GM23338 (cell line): Measurements from ENCODE around the gene CYP46A1. TPM values are rescaled to one million over a fixed set of nuclear protein-coding genes. Genes with fewer than 3 reads are reported as not detected.

Source experiments
- ATAC-seq: fragments of 200-7000 bp; cut with Tn5 transposase; 3 replicates; pipeline ENCODE4 v1.9.1; 2020
- DNase-seq: peaks from one replicate; pipeline ENCODE4 v3.0.0-alpha.2; 2015; ENCODE audit warnings: low spot score
- H2AFZ ChIP-seq: fragments of 200-600 bp; sonication (generic); 2 replicates; pipeline ENCODE4 v1.8.0; 2016; ENCODE audit warnings: antibody characterized with exemption, mild to moderate bottlenecking, moderate library complexity
- H3F3A ChIP-seq: fragments of 200-600 bp; sonication (generic); replicated peaks from 2 replicates; pipeline ENCODE4 v1.8.0; 2017; ENCODE audit warnings: antibody characterized with exemption, mixed run types, low read depth
- H3K27ac ChIP-seq: fragments of 200-600 bp; sonication (generic); 2 replicates; pipeline ENCODE4 v1.6.1; 2016; ENCODE audit warnings: low read depth
- H3K27me3 ChIP-seq: fragments of 200-600 bp; sonication (generic); 2 replicates; pipeline ENCODE4 v1.8.0; 2016; ENCODE audit warnings: mild to moderate bottlenecking, mixed run types, moderate library complexity; ENCODE audit not compliant: insufficient read depth
- H3K36me3 ChIP-seq: fragments of 200-600 bp; sonication (generic); 2 replicates; pipeline ENCODE4 v1.8.0; 2016; ENCODE audit warnings: mild to moderate bottlenecking; ENCODE audit not compliant: insufficient read depth
- H3K4me1 ChIP-seq: fragments of 200-600 bp; sonication (generic); 2 replicates; pipeline ENCODE4 v1.8.0; 2016; ENCODE audit warnings: mild to moderate bottlenecking, moderate library complexity; ENCODE audit not compliant: insufficient read depth
- H3K4me2 ChIP-seq: fragments of 200-600 bp; sonication (generic); 2 replicates; pipeline ENCODE4 v1.7.1; 2017; ENCODE audit warnings: mixed run types
- H3K4me3 ChIP-seq: fragments of 200-600 bp; sonication (generic); 2 replicates; pipeline ENCODE4 v1.6.1; 2016; ENCODE audit warnings: mixed run types
- H3K79me2 ChIP-seq: fragments of 200-600 bp; sonication (generic); replicated peaks from 2 replicates; pipeline ENCODE4 v1.8.0; 2017; ENCODE audit warnings: mild to moderate bottlenecking; ENCODE audit not compliant: insufficient read depth
- H3K9me2 ChIP-seq: fragments of 200-600 bp; sonication (generic); 2 replicates; pipeline ENCODE4 v1.8.0; 2017; ENCODE audit not compliant: insufficient read depth
- H4K20me1 ChIP-seq: fragments of 200-600 bp; sonication (generic); replicated peaks from 2 replicates; pipeline ENCODE4 v1.8.0; 2017; ENCODE audit warnings: mild to moderate bottlenecking; ENCODE audit not compliant: insufficient read depth
- H3K27ac Mint-ChIP-seq: 2 replicates; pipeline ENCODE4 v1.8.0; 2020; ENCODE audit warnings: inconsistent platforms, mild to moderate bottlenecking, moderate library complexity, mixed read lengths
- H3K27me3 Mint-ChIP-seq: 3 replicates; pipeline ENCODE4 v1.8.0; 2022; ENCODE audit warnings: low read depth, mild to moderate bottlenecking, moderate library complexity, mixed read lengths, inconsistent platforms; ENCODE audit not compliant: insufficient read depth, poor library complexity
- H3K36me3 Mint-ChIP-seq: 3 replicates; pipeline ENCODE4 v1.8.0; 2021; ENCODE audit warnings: low read depth, mild to moderate bottlenecking, inconsistent platforms, moderate library complexity, mixed read lengths
- H3K4me1 Mint-ChIP-seq: 3 replicates; pipeline ENCODE4 v1.8.0; 2020; ENCODE audit warnings: mild to moderate bottlenecking, inconsistent platforms, mixed read lengths
- H3K4me3 Mint-ChIP-seq: 3 replicates; pipeline ENCODE4 v1.8.0; 2021; ENCODE audit warnings: moderate library complexity, mild to moderate bottlenecking, inconsistent platforms, mixed read lengths
- H3K9me3 Mint-ChIP-seq: 3 replicates; pipeline ENCODE4 v1.8.0; 2020; ENCODE audit warnings: moderate library complexity, mild to moderate bottlenecking, inconsistent platforms, mixed read lengths
- CREB1 ChIP-seq: fragments of 250-450 bp; sonication (Bioruptor Pico); IDR thresholded peaks from 2 replicates; pipeline ENCODE4 v1.5.0; 2020; ENCODE audit warnings: low read depth, mild to moderate bottlenecking, moderate library complexity
- EZH2 ChIP-seq: fragments of 200-600 bp; sonication (generic); IDR thresholded peaks from one replicate; pipeline ENCODE4 v1.8.0; 2017; ENCODE audit warnings: antibody characterized with exemption, mild to moderate bottlenecking, low read depth; ENCODE audit not compliant: unreplicated experiment
- EZH2phosphoT487 ChIP-seq: fragments of 200-600 bp; sonication (generic); IDR thresholded peaks from one replicate; pipeline ENCODE4 v1.8.1; 2018; ENCODE audit warnings: antibody characterized with exemption; ENCODE audit not compliant: unreplicated experiment
- JUNB ChIP-seq: IDR thresholded peaks from one replicate; pipeline ENCODE4 v1.6.1; 2016; ENCODE audit warnings: antibody characterized with exemption; ENCODE audit not compliant: unreplicated experiment
- NANOG ChIP-seq: IDR thresholded peaks from 2 replicates; pipeline ENCODE4 v1.6.1; 2016; ENCODE audit warnings: antibody characterized with exemption, borderline replicate concordance
- POLR2AphosphoS5 ChIP-seq: IDR thresholded peaks from 2 replicates; pipeline ENCODE4 v1.6.1; 2016; ENCODE audit warnings: antibody characterized with exemption, low read depth
- STAT1 ChIP-seq: IDR thresholded peaks from one replicate; pipeline ENCODE4 v1.6.1; 2016; ENCODE audit warnings: antibody characterized with exemption; ENCODE audit not compliant: unreplicated experiment
- ZNF114 ChIP-seq: fragments of 250-450 bp; sonication (Bioruptor Pico); IDR thresholded peaks from 2 replicates; pipeline ENCODE4 v1.5.0; 2020; ENCODE audit warnings: mild to moderate bottlenecking, moderate library complexity
- ZNF331 ChIP-seq: fragments of 250-450 bp; sonication (Bioruptor Pico); IDR thresholded peaks from 2 replicates; pipeline ENCODE4 v1.5.0; 2020; ENCODE audit warnings: low read depth, mild to moderate bottlenecking, moderate library complexity
- polyA plus RNA-seq: library from polyadenylated mRNA; unstranded; fragments of >200 nt; fragmentation: Nextera tagmentation; extraction: Ambion mirVana; gene quantifications from 2 replicates; pipeline ENCODE4 v1.2.1, GENCODE V29; 2016
- total RNA-seq: library from RNA; depleted of rRNA; stranded (reverse); fragments of >200 nt; shearing (Covaris generic); gene quantifications from 2 replicates; pipeline ENCODE4 v1.2.3, GENCODE V29; 2014
- TF ChIP-seq, protein P1 (sequence below), 2 experiments: fragments of 200-600 bp in 1 of 2; sonication (generic) in 1 of 2; conservative IDR thresholded peaks; 2 replicates each; pipeline versions ENCODE4 v1.5.1 to v1.6.1; 2016 to 2017; ENCODE audit warnings: antibody characterized with exemption in 2 of 2, low read depth in 2 of 2, mild to moderate bottlenecking in 2 of 2, moderate library complexity in 1 of 2
- TF ChIP-seq, protein P2 (sequence below): IDR thresholded peaks from 2 replicates; pipeline ENCODE4 v1.6.1; 2016; ENCODE audit warnings: antibody characterized with exemption
- TF ChIP-seq, protein P3 (sequence below): IDR thresholded peaks from one replicate; pipeline ENCODE4 v1.6.1; 2018; ENCODE audit warnings: antibody characterized with exemption; ENCODE audit not compliant: unreplicated experiment

The CYP46A1 gene
- total and polyA plus RNA-seq, 2 experiments from 2014 or later: 0.59 to 0.66 TPM

DNA sequence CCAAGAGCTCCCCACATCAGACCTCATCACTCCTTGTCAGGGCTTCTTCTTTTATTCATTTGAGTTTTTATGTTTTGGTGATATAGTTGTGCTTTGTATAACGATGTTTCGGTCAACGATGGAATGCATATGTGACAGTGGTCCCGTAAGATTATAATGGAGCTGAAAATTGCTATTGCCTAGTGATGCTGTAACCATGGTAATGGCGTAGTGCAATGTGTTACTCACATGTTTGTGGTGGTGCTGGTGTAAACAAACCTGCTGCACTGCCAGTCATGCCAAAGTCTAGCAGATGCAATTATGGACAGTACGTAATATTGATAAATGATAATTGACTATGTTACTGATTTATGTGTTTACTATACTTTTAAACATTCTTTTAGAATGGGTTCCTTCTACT is 16.3 kb downstream of the CYP46A1 start (continued):
- TF ChIP-seq CREB1 (CRISPR knock-in tag) (no peak), JUNB (no peak), EZH2phosphoT487 (no peak), ZNF114 (CRISPR knock-in tag) (no peak), EZH2 (no peak)
- TF ChIP-seq, protein P1, sequence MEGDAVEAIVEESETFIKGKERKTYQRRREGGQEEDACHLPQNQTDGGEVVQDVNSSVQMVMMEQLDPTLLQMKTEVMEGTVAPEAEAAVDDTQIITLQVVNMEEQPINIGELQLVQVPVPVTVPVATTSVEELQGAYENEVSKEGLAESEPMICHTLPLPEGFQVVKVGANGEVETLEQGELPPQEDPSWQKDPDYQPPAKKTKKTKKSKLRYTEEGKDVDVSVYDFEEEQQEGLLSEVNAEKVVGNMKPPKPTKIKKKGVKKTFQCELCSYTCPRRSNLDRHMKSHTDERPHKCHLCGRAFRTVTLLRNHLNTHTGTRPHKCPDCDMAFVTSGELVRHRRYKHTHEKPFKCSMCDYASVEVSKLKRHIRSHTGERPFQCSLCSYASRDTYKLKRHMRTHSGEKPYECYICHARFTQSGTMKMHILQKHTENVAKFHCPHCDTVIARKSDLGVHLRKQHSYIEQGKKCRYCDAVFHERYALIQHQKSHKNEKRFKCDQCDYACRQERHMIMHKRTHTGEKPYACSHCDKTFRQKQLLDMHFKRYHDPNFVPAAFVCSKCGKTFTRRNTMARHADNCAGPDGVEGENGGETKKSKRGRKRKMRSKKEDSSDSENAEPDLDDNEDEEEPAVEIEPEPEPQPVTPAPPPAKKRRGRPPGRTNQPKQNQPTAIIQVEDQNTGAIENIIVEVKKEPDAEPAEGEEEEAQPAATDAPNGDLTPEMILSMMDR (conservative IDR thresholded peaks at IDR 0.05; ENCODE audit: low read depth in 2 of 2): no peak
- TF ChIP-seq, protein P2, sequence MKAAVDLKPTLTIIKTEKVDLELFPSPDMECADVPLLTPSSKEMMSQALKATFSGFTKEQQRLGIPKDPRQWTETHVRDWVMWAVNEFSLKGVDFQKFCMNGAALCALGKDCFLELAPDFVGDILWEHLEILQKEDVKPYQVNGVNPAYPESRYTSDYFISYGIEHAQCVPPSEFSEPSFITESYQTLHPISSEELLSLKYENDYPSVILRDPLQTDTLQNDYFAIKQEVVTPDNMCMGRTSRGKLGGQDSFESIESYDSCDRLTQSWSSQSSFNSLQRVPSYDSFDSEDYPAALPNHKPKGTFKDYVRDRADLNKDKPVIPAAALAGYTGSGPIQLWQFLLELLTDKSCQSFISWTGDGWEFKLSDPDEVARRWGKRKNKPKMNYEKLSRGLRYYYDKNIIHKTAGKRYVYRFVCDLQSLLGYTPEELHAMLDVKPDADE: no peak
- TF ChIP-seq, protein P3, sequence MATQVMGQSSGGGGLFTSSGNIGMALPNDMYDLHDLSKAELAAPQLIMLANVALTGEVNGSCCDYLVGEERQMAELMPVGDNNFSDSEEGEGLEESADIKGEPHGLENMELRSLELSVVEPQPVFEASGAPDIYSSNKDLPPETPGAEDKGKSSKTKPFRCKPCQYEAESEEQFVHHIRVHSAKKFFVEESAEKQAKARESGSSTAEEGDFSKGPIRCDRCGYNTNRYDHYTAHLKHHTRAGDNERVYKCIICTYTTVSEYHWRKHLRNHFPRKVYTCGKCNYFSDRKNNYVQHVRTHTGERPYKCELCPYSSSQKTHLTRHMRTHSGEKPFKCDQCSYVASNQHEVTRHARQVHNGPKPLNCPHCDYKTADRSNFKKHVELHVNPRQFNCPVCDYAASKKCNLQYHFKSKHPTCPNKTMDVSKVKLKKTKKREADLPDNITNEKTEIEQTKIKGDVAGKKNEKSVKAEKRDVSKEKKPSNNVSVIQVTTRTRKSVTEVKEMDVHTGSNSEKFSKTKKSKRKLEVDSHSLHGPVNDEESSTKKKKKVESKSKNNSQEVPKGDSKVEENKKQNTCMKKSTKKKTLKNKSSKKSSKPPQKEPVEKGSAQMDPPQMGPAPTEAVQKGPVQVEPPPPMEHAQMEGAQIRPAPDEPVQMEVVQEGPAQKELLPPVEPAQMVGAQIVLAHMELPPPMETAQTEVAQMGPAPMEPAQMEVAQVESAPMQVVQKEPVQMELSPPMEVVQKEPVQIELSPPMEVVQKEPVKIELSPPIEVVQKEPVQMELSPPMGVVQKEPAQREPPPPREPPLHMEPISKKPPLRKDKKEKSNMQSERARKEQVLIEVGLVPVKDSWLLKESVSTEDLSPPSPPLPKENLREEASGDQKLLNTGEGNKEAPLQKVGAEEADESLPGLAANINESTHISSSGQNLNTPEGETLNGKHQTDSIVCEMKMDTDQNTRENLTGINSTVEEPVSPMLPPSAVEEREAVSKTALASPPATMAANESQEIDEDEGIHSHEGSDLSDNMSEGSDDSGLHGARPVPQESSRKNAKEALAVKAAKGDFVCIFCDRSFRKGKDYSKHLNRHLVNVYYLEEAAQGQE: no peak

DNA sequence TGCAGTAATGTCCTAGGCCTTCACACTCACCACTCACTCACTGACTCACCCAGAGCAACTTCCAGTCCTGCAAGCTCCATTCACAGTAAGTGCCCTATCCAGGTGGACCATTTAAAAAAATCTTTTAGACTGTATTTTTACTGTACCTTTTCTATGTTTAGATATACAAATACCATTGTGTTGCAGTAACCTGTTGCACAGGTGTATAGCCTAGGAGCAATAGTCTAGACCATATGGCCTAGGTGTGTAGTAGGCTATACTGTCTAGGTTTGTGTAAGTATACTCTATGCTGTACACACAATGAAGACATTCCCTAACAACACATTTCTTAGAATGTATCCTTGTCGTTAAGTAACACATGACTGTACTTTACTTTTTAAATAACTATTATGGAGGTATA is 17.2 kb downstream of the CYP46A1 start:
- Histone ChIP-seq H3K27me3 (no peaks in the 10 kb centered on the region), H4K20me1 (no peaks in the 10 kb centered on the region), H2AFZ (no peak overlapping the region), H3K36me3 (no peaks in the 10 kb centered on the region), H3F3A (no peaks in the 10 kb centered on the region), H3K9me2 (no peaks in the 10 kb centered on the region), H3K4me3 (no peak overlapping the region), H3K27ac (no peak overlapping the region), H3K4me1 (no peaks in the 10 kb centered on the region), H3K4me2 (no peak overlapping the region), H3K79me2 (no peaks in the 10 kb centered on the region)
- Mint-ChIP-seq H3K27ac (no peak overlapping the region), H3K4me3 (no peak overlapping the region), H3K36me3 (peaks cover 16% of the 10 kb centered on the region), H3K27me3 (peaks cover 6% of the 10 kb centered on the region), H3K9me3 (peaks cover 20% of the 10 kb centered on the region), H3K4me1 (no peaks in the 10 kb centered on the region)
- DNase-seq: no peak
- ATAC-seq: no peak
- no peak for TF ChIP-seq ZNF331 (CRISPR knock-in tag)
- no peak for TF ChIP-seq CREB1 (CRISPR knock-in tag)
- no peak for TF ChIP-seq STAT1
- TF ChIP-seq ZNF114 (CRISPR knock-in tag): no peak
- TF ChIP-seq NANOG: no peak
- TF ChIP-seq EZH2phosphoT487: no peak
- TF ChIP-seq, protein P2: no peak
- TF ChIP-seq JUNB: no peak
- TF ChIP-seq, protein P1 (conservative IDR thresholded peaks at IDR 0.05; ENCODE audit: low read depth in 2 of 2): no peak
- TF ChIP-seq EZH2: no peak
- TF ChIP-seq, protein P3: no peak
- TF ChIP-seq POLR2AphosphoS5: no peak
